Stimulated activated CD8-positive, alpha-beta memory T cell treated with anti-CD3 and anti-CD28 coated beads, Interleukin-2, amount 100 ng/mL, for 1 hour (primary cell): ENCODE data around the gene GPSM1.
"Not testable (repeated sequence)": the region's sequence is repeated elsewhere in the genome, so short reads cannot be mapped to it uniquely, and the experiment has no call there.

Experiments used
- DNase-seq, 2 donors: peaks; one replicate each; pipeline ENCODE4 v3.0.0-alpha.2; 2020; ENCODE audit warnings: low read depth in 2 of 2

Gene GPSM1

GRCh38 chr9:136345281-136346156, 18.2 kb downstream of the GPSM1 start:
- DNase-seq: no peak

GRCh38 chr9:136346157-136346481, 18.8 kb downstream of the GPSM1 start:
- DNase-seq: no peak

GRCh38 chr9:136346927-136347465, 19.7 kb downstream of the GPSM1 start:
- DNase-seq: no peak

- no peak for DNase-seq
These were observed 20.3 kb downstream of the GPSM1 start for GRCh38 chr9:136347472-136348256.

GRCh38 chr9:136348691-136349090, 21.4 kb downstream of the GPSM1 start:
- DNase-seq: no peak

- no peak for DNase-seq
These were observed 22.2 kb downstream of the GPSM1 start for GRCh38 chr9:136349546-136349945.

- DNase-seq: no peak
These were observed 24.0 kb downstream of the GPSM1 start for GRCh38 chr9:136351252-136351800.

- DNase-seq: not testable (repeated sequence)
These were observed 24.5 kb downstream of the GPSM1 start for GRCh38 chr9:136351868-136352267.

GRCh38 chr9:136352682-136353081, 25.3 kb downstream of the GPSM1 start:
- DNase-seq: no peak

GRCh38 chr9:136353088-136353487, 25.7 kb downstream of the GPSM1 start:
- DNase-seq: no peak

GRCh38 chr9:136353757-136354488, 26.6 kb downstream of the GPSM1 start:
- DNase-seq: no peak

GRCh38 chr9:136354592-136355085, 27.3 kb downstream of the GPSM1 start:
- DNase-seq: no peak

- DNase-seq: no peak
These were observed 28.5 kb downstream of the GPSM1 start for GRCh38 chr9:136355616-136356557.

GRCh38 chr9:136357202-136357725, 29.9 kb downstream of the GPSM1 start:
- no peak for DNase-seq

GRCh38 chr9:136358016-136358415, 30.7 kb downstream of the GPSM1 start:
- no peak for DNase-seq

GRCh38 chr9:136358888-136359287, 31.5 kb downstream of the GPSM1 start:
- no peak for DNase-seq

- DNase-seq: no peak
These were observed 32.7 kb downstream of the GPSM1 start for GRCh38 chr9:136359774-136360718.

GRCh38 chr9:136361047-136361753, 33.9 kb downstream of the GPSM1 start:
- no peak for DNase-seq
